NOMO-1 treated with dmso at 0.1 percent for 144 hours (cell line): Measurements from ENCODE around the gene FMN1.

Experiments
- DNase-seq: peaks from one replicate; lab custom pipeline; 2025; ENCODE audit not compliant: unreplicated experiment; lab: John Stamatoyannopoulos, UW

FMN1 gene, protein sequence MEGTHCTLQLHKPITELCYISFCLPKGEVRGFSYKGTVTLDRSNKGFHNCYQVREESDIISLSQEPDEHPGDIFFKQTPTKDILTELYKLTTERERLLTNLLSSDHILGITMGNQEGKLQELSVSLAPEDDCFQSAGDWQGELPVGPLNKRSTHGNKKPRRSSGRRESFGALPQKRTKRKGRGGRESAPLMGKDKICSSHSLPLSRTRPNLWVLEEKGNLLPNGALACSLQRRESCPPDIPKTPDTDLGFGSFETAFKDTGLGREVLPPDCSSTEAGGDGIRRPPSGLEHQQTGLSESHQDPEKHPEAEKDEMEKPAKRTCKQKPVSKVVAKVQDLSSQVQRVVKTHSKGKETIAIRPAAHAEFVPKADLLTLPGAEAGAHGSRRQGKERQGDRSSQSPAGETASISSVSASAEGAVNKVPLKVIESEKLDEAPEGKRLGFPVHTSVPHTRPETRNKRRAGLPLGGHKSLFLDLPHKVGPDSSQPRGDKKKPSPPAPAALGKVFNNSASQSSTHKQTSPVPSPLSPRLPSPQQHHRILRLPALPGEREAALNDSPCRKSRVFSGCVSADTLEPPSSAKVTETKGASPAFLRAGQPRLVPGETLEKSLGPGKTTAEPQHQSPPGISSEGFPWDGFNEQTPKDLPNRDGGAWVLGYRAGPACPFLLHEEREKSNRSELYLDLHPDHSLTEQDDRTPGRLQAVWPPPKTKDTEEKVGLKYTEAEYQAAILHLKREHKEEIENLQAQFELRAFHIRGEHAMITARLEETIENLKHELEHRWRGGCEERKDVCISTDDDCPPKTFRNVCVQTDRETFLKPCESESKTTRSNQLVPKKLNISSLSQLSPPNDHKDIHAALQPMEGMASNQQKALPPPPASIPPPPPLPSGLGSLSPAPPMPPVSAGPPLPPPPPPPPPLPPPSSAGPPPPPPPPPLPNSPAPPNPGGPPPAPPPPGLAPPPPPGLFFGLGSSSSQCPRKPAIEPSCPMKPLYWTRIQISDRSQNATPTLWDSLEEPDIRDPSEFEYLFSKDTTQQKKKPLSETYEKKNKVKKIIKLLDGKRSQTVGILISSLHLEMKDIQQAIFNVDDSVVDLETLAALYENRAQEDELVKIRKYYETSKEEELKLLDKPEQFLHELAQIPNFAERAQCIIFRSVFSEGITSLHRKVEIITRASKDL (N-terminal part only)

GRCh38 chr15:33194704-33195670, at the start of gene FMN1:
TSS of gene FMN1 (minus strand) at chr15:33194714. CDS start at chr15:33154914, 39,800 bp downstream.
- DNase-seq = peak; percentile 91

GRCh38 chr15:33243869-33244268, 49.4 kb upstream of the FMN1 start:
- DNase-seq = no peak

- DNase-seq = no peak
These were observed 48.9 kb upstream of the FMN1 start for GRCh38 chr15:33243393-33243792.

GRCh38 chr15:33242669-33243191, 48.2 kb upstream of the FMN1 start:
- DNase-seq = no peak

DNA sequence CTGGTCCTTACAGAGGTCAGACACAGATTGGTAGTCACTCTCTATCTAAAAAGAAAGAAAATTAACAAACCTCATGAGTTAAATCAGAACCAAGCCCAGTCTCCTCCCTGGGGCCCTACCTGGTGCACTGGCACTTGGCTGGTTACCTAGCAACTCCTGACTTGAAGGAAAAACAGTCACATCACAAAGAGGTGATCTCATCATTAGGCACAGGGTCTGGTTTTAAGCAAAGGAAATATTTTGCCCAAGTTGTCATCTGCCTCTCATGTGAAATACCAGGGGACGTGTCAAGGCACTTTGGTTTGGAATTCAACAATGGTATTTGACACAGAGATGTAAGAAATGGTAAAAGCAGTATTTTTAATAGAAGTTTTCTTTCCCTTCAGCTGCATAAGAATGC, 47.7 kb upstream of the FMN1 start:
- no peak for DNase-seq

GRCh38 chr15:33236841-33237509, 42.5 kb upstream of the FMN1 start:
- DNase-seq = no peak

DNA sequence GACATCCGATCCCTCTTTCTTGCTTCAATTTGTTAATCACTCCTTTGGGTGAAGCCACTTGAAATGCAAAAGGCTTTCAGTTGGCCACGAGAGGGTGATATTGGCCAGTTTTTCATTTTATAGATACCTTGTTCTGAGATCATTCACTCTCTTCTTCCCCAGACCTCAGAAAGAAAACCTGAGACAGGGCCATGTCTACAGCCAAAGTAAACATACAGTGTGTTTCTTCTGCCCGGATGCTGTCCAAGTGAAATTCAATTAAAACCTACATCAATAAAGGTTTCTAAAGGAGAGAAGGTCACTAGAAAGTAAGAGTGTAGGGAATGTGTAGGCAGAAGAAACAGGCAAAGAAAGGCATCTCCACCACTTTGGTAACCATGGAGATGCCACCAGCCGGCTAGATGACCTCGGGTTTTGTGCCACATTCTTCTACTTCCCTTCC, 39.5 kb upstream of the FMN1 start:
- DNase-seq = peak; percentile 0

DNA sequence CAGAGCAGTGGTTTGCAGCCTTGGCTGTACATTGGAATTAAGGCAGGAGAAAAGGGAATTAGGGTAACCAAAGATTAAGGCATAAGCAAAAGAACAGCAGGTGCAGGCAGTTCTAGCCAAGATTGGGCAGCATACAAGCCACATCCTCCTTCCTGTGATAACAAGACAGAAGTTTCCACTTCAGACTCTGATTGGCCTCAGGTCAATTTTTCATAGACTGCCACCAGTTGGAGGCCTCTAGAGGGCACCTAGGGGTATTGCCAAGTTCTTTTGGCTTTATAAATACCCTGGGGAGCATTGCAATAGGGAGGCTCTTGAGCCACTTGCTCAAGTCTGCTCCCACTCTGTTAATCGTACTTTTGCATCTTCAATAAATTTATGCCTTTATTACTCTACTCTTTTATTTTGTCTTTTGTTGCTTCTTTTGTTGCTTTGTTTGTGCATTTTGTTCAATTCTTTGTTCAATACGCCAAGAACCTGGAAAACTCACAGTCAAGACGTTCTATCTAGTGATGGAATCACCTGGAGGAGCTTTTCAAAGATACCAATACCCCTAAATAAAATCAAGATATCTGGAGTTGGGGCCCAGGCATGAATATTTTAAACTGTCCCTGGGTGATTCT, 32.2 kb upstream of the FMN1 start:
- DNase-seq = peak; percentile 24

DNA sequence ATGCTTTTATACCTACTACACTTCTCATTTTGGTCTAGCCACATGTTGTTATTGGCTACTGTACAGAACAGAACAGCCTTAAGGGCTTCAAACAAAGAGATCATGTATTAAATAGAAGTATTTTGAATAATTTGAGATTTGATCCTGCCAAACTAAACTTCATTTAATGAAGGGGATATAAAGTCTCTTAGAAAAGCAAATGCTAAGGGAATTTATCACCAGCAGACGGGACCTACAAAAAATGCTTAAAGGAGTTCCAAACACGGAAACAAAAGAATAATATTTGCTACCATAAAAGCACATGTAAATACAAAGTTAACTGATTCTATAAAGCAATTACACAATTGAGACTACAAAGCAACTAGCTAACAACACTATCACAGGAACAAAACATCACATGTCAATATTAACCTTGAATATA, 23.6 kb upstream of the FMN1 start:
- no peak for DNase-seq

- peak; percentile 0 for DNase-seq
These were observed 21.7 kb upstream of the FMN1 start for GRCh38 chr15:33215941-33216872.

- no peak for DNase-seq
These were observed 16.8 kb upstream of the FMN1 start for GRCh38 chr15:33211176-33211808.

DNA sequence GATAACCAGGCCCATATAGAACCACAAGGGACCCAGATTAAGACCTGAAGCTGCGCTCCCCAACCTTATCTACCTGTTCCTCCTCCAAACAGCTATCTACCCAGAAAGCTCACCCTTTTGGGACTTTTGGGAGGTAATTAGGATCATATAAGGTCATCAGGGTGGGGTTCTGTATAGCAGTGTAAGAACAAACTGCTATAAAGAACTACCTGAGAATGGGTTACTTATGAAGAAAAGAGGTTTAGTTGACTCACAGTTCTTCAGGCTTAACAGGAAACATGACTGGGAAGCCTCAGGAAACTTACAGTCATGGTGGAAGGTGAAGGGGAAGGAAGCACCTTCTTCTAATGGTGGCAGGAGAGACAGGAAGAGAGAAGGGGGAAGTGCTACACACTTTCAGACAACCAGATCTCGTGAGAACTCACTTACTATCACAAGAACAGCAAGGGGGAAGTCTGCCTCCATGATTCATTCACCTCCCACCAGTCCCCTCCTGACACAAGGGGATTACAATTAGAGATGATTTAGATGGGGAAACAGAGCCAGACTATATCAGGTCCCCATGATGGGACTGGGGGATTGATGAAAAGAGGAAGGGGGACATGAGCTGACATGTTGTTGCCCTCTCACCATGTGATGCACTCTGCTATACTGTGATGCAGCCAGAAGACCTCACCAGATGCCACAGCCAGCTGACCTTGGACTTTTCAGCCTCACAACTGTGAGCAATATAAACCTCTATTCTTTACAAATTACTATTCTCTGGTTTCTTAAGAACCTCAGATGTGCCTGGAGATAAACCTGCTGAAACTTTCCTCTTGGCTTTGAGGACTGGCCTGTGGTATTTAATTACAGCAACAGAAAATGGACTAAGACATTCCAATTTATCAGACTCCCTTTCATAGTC, 15.3 kb upstream of the FMN1 start:
- DNase-seq = no peak

DNA sequence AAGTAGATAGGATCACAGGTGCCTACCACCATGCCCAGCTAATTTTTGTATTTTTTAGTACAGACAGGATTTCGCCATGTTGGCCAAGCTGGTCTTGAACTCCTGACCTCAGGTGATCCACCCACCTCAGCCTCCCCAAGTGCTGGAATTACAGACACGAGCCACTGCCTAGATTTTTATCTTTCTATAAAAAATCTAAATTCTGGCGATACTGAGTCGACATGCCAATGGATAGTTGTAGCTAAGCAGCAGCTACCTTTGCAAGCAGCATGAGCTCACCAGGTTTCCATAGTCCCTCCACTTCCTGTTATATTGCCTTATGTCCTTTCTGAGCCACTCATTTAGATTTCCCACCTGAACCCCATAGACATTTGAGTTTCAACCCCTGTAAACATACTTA, 13.1 kb upstream of the FMN1 start:
- DNase-seq = no peak

GRCh38 chr15:33206366-33206765, 11.9 kb upstream of the FMN1 start:
- DNase-seq = no peak

- no peak for DNase-seq
These were observed 10.4 kb upstream of the FMN1 start for GRCh38 chr15:33204926-33205325.

GRCh38 chr15:33204087-33204486, 9.6 kb upstream of the FMN1 start:
- DNase-seq = no peak
